ENCODE results near the gene CHD5.

- TF ChIP-seq EZH2 (IDR thresholded peaks at IDR 0.05; ENCODE audit: borderline replicate concordance, low read depth, low read length, severe bottlenecking), result no peak
- TF ChIP-seq, protein P1, sequence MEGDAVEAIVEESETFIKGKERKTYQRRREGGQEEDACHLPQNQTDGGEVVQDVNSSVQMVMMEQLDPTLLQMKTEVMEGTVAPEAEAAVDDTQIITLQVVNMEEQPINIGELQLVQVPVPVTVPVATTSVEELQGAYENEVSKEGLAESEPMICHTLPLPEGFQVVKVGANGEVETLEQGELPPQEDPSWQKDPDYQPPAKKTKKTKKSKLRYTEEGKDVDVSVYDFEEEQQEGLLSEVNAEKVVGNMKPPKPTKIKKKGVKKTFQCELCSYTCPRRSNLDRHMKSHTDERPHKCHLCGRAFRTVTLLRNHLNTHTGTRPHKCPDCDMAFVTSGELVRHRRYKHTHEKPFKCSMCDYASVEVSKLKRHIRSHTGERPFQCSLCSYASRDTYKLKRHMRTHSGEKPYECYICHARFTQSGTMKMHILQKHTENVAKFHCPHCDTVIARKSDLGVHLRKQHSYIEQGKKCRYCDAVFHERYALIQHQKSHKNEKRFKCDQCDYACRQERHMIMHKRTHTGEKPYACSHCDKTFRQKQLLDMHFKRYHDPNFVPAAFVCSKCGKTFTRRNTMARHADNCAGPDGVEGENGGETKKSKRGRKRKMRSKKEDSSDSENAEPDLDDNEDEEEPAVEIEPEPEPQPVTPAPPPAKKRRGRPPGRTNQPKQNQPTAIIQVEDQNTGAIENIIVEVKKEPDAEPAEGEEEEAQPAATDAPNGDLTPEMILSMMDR (IDR thresholded peaks at IDR 0.05; ENCODE audit: borderline replicate concordance, extremely low read depth, low read length, poor library complexity, severe bottlenecking), result no peak
Measured at GRCh38 chr1:6092211-6092610, 87.9 kb downstream of the CHD5 start.

Measured in DND-41 (cell line).